MV-4-11 (cell line): ENCODE data around the gene FREM3.
"Not testable (repeated sequence)": the region's sequence is repeated elsewhere in the genome, so short reads cannot be mapped to it uniquely, and the experiment has no call there.

Source experiments
- DNase-seq: peaks from one replicate; lab custom pipeline; 2025; lab: John Stamatoyannopoulos, UW

FREM3 gene

DNA sequence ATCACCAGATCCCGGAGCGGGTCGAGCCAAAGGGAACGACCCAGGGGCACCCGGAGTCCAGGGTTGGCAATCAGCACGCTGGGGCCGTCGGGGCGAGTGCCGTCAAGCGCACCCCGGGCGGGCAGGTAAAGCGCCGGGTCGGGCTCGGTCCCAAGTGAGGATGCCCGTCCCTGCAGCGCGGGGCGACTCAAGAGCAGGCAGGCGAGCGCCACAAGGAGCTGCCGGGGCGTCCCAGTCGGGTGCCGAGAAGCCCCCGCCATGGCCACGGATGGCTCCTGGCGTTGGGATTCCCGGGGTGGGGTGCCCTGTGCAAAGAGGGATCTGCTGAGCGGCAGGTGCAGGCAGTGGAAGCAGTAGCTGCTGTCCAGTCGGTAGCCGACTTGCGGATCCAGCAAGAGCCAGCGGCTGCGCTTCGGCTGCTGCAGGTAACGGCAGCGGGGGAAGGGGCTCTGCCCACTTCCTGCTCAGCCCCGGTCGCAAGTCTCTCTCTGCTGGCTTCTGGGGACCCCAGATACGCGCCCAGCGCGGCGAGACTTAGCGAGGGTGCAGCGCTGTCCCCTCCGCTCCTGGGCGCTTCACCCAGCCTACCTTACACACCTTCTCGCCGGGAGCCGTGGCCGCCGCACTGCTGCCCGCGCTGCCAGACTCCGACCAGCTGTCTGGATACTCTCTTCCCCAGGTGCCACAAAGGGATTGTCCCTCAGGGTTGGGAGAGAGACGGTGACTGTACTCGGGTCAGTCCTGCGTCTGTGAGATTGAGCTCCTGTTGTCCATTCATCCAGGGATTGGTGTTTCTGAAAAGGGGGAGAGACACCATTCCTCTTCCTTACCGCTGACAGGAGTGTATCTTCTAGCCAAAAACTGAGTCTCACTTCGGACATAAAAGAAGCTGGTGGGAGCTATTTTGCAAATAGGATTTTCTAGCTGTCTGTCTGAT, at the start of gene FREM3:
Gene FREM3 (minus strand): TSS at position 260 of the 937 bp plus-strand sequence. CDS start 0 bp downstream, at position 260.
- no peak for DNase-seq

DNA sequence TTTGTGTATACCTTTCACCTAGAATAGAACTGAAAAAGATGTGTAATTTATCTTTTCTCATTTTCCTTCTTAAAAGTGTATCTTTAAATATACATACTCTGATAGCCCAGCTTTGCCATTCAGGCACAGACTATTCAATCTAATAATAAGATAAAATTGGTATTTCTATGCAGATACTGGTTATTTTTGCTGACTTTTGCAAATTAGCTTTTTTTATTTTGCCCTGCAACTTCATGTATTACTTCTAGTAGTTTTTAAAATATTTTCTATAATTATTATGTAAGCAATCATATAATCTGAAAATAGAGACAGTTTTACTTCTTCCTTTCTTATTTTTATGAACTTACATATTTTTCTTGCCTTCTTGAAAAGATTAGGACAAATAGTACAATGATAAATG, 45.4 kb upstream of the FREM3 start:
- no peak for DNase-seq

DNA sequence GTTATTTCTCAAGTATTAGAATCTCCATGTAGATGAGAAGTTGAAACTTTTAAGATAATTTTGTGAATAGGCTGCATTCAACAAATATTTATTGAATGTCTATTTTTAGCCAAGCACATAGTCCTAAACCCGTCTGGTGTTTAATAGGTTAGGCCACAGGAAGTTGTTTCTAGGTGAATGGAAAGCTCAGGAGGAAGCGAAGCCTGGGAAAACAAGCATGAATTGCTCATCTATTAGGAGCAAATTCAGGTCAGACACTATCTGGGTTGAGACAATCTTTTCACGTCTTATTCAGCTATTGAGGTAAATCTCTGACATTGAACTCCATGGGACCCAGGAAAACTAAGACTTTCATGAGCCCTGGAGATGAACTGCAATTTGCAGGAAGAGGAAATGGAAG, 43.1 kb upstream of the FREM3 start:
- DNase-seq = no peak

- no peak for DNase-seq
These were observed 42.4 kb upstream of the FREM3 start for GRCh38 chr4:143742834-143743233.

DNA sequence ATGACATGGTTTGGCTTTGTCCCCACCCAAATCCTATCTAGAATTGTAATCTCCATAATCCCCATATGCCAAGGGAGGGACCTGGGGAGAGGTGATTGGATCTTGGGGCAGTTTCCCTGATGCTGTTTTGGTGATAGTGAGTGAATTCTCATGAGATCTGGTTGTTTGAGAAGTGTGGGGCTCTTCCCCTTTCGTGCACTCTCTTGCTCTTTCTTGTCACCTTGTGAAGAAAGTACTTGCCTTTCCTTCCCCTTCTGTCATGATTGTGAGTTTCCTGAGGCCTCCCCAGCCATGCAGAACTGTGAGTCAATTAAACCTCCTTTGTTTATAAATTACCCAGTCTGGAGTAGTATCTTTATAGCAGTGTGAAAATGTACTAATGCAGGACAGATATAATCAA, 36.4 kb upstream of the FREM3 start:
- no peak for DNase-seq

DNA sequence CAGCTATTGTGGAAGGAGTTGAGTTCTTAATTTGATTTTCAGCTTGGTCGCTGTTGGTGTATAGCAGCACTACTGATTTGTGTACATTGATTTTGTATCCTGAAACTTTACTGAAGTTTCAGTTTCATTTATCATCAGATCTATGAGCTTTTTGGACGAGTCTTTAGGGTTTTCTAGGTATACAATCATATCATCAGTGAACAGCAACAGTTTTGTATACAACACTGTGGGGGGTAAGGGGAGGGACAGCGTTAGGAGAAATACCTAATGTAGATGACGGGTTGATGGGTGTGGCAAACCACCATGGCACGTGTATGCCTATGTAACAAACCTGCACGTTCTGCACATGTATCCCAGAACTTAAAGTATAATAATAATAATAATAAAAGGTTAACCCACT, 35.6 kb upstream of the FREM3 start:
- not testable (repeated sequence) for DNase-seq

DNA sequence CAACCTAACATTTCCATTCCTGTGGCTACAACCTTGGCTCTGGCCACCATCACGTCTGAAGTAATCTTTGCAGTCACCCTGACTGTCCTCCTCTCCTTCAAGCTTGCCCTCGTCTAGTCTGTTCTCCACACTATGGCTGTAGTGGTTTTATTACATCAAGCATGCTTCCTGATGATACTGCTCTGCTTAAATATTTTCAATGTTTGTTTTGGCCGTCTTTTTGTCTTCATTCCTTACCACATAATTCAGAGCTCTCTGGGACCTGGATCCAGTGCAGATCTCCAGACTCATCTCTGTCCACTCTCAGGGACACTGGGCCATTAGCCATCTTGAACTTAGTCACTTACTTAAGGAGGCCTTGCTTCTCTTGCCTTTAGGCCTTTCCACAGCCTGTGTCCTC, 27.7 kb upstream of the FREM3 start:
- DNase-seq = no peak

DNA sequence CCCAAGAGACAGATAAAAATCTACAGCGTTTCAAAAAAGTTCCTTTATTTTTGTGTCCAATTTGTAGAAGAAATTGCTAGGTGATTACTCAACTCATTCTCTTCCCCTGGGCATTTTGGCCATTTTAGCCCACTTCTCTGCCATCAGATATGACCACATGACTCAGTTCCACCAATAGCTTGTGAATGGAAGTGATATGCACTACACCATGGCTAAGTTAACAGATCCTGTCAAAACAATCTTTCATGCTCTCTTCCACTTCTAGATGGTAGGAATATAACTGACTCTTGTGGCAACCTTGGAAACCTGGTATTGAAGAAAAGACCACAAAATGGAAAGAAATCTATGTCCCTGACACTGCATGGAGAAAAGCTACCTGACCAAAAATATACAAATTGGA, 26.2 kb upstream of the FREM3 start:
- no peak for DNase-seq

DNA sequence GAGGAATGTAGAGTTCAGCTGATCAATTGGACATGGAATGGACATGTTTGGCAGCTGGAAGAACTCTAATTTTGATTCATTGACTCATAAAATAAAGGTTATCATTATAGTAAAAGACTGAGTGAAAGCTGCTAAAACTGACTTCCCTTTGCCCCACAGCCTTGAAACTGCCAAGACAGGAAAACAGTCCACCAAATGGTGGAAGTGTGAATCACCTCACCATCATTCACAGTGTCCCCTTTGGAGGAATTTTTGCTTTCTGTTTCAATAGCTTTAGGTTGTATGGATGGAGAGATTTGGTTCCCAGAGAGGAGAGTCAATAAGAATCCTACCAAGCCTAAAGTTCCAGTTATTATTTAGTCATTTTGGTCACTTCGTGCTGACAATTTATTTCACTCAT, 20.8 kb upstream of the FREM3 start:
- no peak for DNase-seq

DNA sequence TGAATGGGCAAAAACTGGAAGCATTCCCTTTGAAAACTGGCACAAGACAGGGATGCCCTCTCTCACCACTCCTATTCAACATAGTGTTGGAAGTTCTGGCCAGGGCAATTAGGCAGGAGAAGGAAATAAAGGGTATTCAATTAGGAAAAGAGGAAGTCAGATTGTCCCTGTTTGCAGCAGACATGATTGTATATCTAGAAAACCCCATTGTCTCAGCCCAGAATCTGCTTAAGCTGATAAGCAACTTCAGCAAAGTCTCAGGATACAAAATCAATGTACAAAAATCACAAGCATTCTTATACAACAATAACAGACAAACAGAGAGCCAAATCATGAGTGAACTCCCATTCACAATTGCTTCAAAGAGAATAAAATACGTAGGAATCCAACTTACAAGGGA, 18.3 kb upstream of the FREM3 start:
- not testable (repeated sequence) for DNase-seq

DNA sequence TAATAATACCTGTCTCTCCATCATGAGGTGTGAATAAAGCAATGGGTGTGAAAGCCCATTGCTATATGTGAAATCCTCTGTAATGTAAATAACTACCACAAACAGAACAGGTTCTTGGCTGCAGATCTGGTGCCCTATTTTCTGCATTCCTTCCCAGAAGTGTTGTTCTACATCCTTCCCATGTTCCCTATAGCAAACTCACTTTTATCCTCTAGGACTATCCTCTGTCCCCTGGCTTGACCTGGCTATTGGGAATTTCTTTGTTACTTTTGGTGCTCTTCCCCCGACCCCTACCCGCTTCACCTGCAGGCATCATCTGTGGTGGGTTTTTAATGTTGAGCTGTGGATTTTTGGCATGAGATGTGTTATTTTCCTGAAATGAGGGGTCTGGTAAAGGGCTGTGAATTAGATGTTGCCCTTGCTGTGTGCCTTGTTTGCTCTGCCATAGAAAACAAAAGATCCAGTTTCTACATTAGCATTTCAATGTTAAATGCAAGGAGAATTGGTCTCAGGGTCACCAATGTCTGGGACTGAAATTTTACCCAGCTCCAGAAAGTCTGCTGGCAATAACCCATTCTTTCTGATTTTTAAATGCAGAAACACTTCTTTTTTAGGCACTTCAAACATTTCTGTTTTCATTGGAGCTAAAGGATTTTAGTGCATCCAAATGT, 13.6 kb upstream of the FREM3 start:
- no peak for DNase-seq

DNA sequence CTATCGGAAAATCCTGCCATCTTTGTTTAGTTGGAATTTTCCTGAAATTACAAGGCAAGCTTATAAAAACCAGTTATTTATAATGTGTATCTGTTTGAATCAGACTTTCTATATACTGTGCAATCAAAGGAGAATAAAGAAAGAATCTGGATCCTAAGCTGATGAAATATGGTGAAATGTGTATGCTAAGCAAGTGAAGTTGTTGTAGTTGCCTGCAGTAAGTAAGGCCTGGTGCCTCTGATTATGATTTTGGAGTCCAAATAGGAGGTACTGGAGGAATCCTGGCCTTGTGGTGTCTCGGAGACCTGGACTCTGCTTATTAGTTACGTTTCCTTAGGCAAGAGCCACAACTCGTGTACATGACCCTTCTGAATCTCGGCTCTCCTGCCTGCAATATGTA, 13.1 kb upstream of the FREM3 start:
- no peak for DNase-seq

DNA sequence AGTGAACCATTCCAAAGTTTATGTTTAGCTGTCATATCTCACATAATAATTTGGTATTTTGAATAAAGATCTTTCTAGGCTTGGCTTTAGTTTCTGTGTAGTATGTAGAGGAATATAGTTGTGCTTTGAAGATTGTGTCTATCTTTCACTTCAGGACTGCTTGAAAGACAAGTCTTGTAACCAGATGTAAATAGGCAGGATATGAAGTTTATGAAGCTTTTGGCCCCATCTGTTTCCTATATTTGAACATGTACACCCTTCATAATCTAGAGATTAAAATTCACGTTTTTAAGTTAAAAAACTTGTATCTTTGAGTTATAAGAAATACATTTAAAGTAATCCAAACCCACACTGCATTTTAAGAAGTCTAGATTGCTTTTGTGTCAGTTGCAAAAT, 11.7 kb upstream of the FREM3 start:
- DNase-seq = no peak

- DNase-seq = no peak
These were observed 11.2 kb upstream of the FREM3 start for GRCh38 chr4:143711543-143712154.

DNA sequence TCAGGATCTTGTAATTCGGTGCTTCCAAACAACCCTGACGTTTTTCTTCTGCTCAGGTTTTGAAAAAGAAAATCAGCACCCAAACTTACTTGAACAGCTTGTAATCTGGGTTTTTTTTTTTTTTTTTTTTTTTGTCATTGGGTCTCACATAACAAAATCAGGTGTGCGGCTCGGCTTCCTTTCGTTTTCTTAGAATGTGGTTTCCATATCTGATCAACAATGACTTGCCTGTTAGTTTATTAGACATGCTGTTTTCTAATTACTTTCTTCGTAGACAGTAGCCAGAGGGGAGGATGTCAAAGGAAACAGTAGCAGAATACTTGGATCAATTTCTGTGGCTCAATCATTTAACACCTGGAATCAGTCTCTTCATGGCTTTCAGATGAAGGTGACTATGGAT, 890 bp upstream of the FREM3 start:
- DNase-seq = no peak

DNA sequence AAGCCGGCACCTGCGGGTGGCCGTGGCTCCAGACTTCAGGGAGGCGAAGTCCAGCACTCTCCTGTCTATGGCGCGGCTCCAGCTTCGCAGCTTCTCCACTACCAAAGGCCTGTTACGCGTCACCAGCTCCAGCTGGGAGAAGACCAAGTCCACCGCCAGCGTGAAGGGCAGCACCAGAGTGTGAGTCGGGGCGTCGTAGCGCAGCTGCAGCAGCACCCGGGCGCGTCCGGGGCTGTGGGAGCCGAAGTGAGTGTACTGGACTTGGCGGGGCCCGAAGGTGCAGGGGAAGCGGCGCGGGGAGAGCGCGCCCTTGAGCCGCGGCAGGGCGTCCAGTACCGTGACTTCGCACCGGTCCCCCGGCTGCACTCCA, 444 bp downstream of the FREM3 start:
- no peak for DNase-seq

GRCh38 chr4:143699331-143700045, 987 bp downstream of the FREM3 start:
- no peak for DNase-seq

- no peak for DNase-seq
These were observed 6.6 kb downstream of the FREM3 start for GRCh38 chr4:143693856-143694255.

DNA sequence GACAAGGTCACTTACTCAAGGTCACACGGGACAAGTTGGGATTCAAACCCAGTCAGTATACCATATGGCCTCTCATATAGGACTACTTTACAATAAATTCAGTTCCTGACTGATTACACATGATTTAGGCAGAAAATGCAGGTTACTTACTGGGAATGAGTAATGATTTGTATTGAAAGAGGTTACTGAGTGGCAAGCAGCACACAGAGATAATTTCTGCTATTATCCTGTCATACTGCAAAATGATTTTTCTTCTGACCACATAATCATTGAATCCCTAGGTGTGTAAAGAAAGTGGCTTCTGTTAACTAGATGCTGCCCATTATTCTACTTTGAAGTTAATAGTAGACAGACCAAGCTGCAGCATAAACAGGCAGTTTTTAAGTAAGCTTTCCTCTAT, 8.2 kb downstream of the FREM3 start:
- no peak for DNase-seq

GRCh38 chr4:143679434-143679833, 21.0 kb downstream of the FREM3 start:
- no peak for DNase-seq

DNA sequence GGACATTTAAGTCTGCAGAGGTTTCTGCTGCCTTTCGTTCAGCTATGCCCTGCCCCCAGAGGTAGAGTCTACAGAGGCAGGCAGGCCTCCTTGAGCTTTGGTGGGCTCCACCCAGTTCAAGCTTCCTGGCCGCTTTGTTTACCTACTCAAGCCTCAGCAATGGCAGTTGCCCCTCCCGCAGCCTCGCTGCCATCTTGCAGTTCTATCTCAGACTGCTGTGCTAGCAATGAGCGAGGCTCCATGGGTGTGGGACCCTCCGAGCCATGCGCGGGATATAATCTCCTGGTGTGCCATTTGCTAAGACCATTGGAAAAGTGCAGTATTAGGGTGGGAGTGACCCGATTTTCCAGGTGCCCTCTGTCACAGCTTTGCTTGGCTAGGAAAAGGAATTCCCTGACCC, 26.8 kb downstream of the FREM3 start:
- DNase-seq = not testable (repeated sequence)

- no peak for DNase-seq
These were observed 31.4 kb downstream of the FREM3 start for GRCh38 chr4:143668930-143669552.
